IPS DF 19.7 (cell line): ENCODE data around the gene ACAP3.

Experiments used
- DNase-seq: peaks from one replicate; pipeline ENCODE4 v3.0.0-alpha.2; 2013; ENCODE audit warnings: low read depth, low spot score

Gene ACAP3

GRCh38 chr1:1315435-1315954, 7.8 kb upstream of the ACAP3 start:
- no peak for DNase-seq

- DNase-seq, result no peak
Measured at GRCh38 chr1:1314678-1315335, 7.1 kb upstream of the ACAP3 start.

GRCh38 chr1:1314237-1314586, 6.5 kb upstream of the ACAP3 start:
- DNase-seq, result no peak

DNA sequence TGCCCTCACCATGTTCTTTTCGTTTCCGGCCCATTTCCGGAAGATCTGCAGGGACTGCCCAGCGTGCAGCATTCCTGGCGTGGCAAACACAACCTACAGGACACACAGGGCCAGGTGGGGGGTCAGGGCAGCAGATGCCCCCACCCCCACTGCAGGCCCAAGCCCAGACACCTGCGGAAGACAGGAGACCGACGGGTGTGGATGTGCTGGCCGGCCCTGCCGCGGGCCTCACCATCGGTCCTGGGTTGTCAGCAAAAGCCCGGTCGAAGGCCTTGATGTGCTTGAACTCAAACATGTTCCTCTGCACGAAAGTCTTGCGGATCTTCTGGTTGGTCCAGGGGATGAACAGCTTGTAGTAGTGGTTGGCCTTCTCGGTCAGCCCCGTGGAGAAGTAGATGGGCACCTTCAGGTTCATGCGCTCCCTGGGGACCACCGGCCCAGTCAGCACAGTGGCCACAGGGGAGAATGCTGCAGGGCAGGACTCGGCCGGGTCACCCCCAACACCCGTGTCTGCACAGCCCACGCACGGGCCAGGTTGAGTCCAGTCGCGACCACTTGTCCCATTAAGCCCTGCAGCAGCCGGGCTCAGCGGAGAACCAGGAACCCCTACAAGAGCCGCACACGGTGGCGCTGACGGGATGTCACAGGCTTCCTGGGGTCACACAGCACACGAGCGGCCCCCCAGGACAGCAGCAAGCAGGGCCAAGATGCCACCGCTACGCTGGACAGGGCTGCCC, 5.9 kb upstream of the ACAP3 start:
- no peak for DNase-seq

DNA sequence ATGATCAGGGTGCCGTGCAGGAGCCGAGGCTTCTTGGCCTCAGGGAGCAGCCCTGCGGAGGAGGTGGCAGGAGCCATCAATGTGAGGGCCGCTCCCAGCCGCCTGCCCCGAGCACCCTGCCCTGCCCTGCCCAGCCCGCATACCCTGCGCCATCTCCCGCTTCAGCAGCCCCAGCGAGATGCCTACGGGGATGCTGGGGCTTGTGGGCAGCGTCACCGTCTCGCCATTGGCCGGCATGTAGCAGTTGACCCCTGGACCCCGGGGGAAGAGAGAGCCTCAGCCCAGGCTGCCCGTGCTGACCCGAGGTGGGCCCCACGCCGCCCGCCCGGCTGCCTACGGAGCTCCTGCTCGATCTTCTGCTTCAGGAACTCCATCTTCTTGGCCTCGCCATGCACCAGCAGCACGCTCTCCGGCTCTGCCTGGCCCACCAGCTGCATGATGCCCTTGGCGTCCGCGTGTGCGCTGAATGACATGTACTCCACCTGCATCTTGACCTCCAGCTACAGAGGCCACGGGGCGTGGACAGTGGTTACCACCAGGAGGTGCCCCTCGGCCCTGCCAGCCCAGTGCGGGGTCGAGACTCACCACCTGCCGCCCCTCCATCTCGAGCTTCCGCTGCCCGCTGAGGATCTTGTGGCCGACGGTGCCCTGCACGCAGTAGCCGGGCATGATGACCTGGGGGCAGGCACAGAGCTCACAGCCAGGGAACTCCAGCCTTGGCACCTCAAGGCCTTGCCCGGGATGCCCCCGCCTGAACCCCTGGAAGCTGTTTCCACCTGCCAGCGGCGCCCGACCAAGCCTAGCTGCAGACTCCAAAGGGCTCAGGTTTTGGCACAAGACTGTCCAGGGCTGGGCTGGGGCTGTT, 5.0 kb upstream of the ACAP3 start:
- no peak for DNase-seq

- no peak for DNase-seq
Measured at GRCh38 chr1:1311107-1312104, 3.7 kb upstream of the ACAP3 start.

DNA sequence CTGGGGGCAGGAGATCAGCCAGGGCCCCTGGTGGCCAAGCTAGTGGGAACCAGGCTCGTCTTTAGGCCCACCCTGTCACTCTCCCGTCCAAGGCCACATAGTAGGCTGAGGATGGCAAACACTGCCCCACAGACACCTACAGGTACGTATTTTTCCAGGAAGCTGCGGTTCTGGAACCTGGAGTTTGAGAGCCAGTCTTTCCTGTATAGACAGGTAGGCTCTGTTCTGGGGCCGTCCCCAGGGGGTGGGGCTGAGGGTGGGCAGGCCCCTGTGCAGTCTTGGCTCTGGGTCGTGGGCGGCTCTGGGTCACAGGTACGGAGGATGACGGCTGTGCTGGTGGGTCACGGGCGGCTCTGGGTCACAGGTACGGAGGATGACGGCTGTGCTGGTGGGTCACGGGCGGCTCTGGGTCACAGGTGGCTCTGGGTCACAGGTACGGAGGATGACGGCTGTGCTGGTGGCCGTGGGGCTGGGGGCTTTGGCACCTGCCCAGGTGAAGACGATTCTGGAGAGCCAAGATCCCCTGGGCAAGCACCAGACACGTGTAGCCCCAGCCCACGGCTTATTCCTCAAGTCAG, 2.8 kb upstream of the ACAP3 start:
- no peak for DNase-seq

GRCh38 chr1:1310109-1310385, 2.3 kb upstream of the ACAP3 start:
- no peak for DNase-seq

DNA sequence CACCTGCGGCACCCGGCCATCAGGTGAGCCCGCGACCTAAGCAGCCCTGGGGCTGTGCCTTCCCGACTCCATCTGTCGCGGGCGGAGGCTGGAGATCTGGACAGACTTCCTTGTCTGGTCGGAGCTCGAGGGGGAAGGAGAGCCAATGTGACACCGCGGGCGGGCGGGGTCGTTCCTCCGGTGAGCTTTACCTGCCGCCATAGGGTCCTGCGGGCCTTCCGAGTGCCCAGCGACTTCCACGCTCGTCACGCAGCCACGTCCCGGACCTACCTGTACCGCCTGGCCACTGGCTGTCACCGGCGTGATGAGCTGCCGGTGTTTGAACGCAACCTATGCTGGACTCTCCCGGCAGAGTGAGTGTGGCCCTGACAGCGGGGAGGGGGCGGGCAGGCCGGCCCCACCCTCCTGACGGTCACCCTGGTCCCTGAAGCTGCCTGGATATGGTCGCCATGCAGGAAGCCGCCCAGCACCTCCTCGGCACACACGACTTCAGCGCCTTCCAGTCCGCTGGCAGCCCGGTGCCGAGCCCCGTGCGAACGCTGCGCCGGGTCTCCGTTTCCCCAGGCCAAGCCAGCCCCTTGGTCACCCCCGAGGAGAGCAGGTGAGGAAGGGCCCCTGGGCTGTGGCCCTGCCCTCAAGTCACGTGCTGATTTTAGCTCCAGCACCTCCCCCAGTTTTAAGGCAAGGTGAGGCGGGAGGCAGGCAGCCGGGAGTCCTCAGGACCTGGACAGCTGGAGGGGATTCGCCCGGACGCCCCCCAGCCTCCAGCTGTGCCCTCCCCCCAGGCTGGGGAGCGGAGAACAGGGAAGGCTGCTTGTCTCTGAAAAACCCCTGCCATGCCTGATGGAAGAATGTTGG, 1.8 kb upstream of the ACAP3 start:
- no peak for DNase-seq

GRCh38 chr1:1308756-1309250, 1.1 kb upstream of the ACAP3 start:
- DNase-seq, result no peak

- no peak for DNase-seq
Measured at GRCh38 chr1:1307261-1307922, 338 bp downstream of the ACAP3 start.

DNA sequence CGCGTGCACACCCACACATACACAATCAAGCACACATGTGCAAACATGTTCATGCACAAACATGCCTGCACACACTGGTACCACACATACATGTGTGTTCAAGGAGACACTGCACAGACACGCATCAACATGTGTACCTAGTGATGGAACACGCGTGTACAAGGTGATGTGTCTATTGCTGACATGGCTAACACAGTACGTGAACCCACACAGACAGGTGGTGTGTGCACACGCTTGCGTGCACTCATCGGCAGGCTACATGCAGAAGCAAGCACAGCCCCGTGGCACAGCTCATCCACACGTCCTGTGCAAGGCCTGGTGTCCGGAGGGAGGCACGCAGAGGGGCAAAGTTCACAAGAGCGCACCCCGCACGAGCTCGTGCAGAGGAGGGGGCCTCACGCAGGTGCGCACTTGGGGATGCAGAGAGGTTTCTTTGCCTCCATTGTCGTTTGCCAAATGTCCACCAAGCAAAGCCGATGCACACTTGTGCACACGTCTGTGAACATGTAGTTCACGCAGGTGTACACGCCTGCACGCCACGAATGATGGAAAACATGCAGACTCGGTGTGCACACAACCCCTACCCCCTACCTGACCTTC, 969 bp downstream of the ACAP3 start:
- DNase-seq, result no peak

GRCh38 chr1:1306070-1306660, 1.6 kb downstream of the ACAP3 start:
- no peak for DNase-seq

DNA sequence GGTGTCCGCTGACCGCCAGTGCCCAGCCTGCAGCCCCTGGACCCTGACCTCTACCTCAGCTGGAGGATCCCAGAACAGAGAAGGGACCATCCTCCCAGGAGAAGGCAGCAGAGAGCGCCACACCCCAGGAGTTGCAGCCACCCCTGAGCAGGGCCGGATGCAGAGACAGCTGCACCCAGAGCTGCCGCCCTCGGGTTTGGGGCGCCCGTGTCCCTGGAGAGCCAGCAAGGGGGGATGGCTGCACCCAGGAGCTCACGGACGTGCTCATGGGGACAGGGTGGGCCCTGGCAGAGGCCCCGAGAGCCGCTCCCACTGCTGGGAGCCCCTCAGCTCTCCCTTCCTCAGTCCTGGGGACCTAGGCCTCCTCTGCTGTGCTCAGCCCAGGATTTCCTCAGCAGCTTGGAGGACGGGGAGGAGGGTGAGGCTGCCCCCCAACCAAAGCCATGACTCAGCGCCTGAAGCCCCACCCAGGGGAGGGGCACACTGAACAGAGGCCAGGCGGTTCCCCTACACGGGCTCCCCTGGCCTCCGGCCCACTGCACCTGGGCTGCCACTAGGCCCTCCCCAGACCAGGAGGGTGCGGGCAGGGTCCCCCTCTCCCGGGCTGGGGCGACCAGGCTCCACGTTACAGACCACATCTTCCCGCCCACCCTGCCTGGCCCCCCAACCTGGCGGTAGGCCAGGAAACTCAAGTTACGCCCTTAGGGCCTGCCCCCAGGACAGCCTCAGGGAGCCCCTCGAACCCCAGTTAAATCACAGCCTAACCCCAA, 2.2 kb downstream of the ACAP3 start:
- DNase-seq, result no peak

DNA sequence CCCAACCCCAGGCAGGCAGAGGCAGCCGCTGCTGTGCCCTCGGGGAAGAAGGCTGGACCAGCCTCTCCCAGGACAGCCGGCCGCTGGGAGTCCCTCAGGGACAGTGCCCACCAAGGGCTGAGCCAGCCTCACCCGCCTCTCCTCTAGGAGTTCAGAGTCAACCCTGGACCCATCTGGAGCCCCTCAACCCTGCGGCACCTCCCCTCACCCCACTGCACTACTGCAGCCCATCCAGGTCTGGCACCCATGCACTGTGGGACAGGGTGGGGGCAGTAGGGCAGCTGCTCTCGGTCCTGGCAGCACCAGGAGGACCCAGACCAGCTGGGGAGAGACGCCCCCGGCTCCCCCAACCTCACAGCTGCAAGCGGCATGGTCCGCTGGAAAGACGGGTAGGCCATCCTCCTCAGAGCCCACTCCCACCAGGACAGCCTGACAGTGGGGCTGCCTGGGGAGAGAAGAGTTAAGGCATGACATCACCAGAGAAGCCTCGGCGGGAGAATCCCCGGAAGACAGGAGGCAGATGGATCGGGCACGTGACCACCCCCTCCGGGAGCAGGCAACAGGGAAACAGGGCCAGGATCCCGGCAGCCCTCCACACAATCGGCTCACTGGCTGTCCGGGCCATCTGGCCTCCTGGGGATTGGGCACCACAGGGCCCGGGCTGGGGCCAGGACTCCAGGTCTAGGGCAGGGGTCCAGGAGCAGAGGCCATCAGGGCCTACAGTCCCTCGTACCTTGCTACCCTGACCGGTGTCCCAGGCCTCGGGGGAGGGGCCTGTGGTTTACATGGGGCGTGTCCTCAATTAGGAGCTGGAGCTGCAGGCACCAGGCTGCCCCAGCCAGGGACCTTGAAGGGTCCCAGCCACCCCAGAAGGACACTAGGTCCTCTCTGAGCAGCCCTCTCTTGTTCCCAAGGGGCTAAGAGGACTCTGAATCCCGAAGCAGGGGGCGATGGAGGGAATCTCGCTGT, 3.1 kb downstream of the ACAP3 start:
- DNase-seq, result no peak

- no peak for DNase-seq
Measured at GRCh38 chr1:1303736-1304135, 4.0 kb downstream of the ACAP3 start.
